SK-N-SH treated with all-trans-retinoic acid at 6 μM for 48 hours (cell line): ENCODE results near the gene CCNC.

Source experiments
- ATAC-seq: fragments of 200-7000 bp; cut with Tn5 transposase; 3 replicates; pipeline ENCODE4 v1.9.1; 2020; ENCODE audit warnings: mild to moderate bottlenecking, moderate library complexity
- ESRRG ChIP-seq: fragments of 250-450 bp; sonication (Bioruptor Pico); IDR thresholded peaks from 2 replicates; pipeline ENCODE4 v1.6.1; 2021; ENCODE audit warnings: mild to moderate bottlenecking
- GLIS3 ChIP-seq: fragments of 250-450 bp; sonication (Bioruptor Pico); IDR thresholded peaks from 2 replicates; pipeline ENCODE4 v1.5.0; 2020; ENCODE audit warnings: mild to moderate bottlenecking, moderate library complexity
- ISL1 ChIP-seq: fragments of 250-450 bp; sonication (Bioruptor Pico); IDR thresholded peaks from 2 replicates; pipeline ENCODE4 v2.1.2; 2022; ENCODE audit warnings: mild to moderate bottlenecking, moderate library complexity
- OSR1 ChIP-seq: fragments of 250-450 bp; sonication (Bioruptor Pico); IDR thresholded peaks from 2 replicates; pipeline ENCODE4 v1.8.0; 2022; ENCODE audit warnings: moderate library complexity, mild to moderate bottlenecking, inconsistent platforms
- PPARA ChIP-seq: fragments of 250-450 bp; sonication (Bioruptor Pico); IDR thresholded peaks from 2 replicates; pipeline ENCODE4 v1.5.0; 2020; ENCODE audit warnings: mild to moderate bottlenecking, borderline replicate concordance
- RARB ChIP-seq: fragments of 250-450 bp; sonication (Bioruptor Pico); IDR thresholded peaks from 2 replicates; pipeline ENCODE4 v1.8.0; 2021; ENCODE audit warnings: mild to moderate bottlenecking, moderate library complexity
- SNAI2 ChIP-seq: fragments of 250-450 bp; sonication (Bioruptor Pico); IDR thresholded peaks from 2 replicates; pipeline ENCODE4 v1.5.0; 2020; ENCODE audit warnings: mild to moderate bottlenecking, moderate library complexity
- TCF4 ChIP-seq: fragments of 250-450 bp; sonication (Bioruptor Pico); IDR thresholded peaks from 2 replicates; pipeline ENCODE4 v1.8.0; 2021; ENCODE audit warnings: mild to moderate bottlenecking, moderate library complexity, borderline replicate concordance
- TOX ChIP-seq: fragments of 250-450 bp; sonication (Bioruptor Pico); IDR thresholded peaks from 2 replicates; pipeline ENCODE4 v1.8.0; 2021; ENCODE audit warnings: mild to moderate bottlenecking, moderate library complexity, borderline replicate concordance
- ZC3H10 ChIP-seq: fragments of 250-450 bp; sonication (Bioruptor Pico); IDR thresholded peaks from 2 replicates; pipeline ENCODE4 v1.5.1; 2021; ENCODE audit warnings: mild to moderate bottlenecking, moderate library complexity
- ZFP3 ChIP-seq: fragments of 250-450 bp; sonication (Bioruptor Pico); IDR thresholded peaks from 2 replicates; pipeline ENCODE4 v1.5.0; 2020; ENCODE audit warnings: mild to moderate bottlenecking, moderate library complexity
- ZFP30 ChIP-seq: fragments of 450-650 bp; formaldehyde crosslinking; IDR thresholded peaks from 2 replicates; pipeline ENCODE4 v1.5.0; 2022; ENCODE audit warnings: mild to moderate bottlenecking, moderate library complexity
- ZNF565 ChIP-seq: fragments of 450-650 bp; formaldehyde crosslinking; conservative IDR thresholded peaks from 2 replicates; pipeline ENCODE4 v1.5.0; 2020; ENCODE audit warnings: low read depth, mild to moderate bottlenecking, moderate library complexity
- ZNF8 ChIP-seq: fragments of 450-650 bp; formaldehyde crosslinking; IDR thresholded peaks from 2 replicates; pipeline ENCODE4 v1.5.0; 2020; ENCODE audit warnings: mild to moderate bottlenecking, moderate library complexity
- TF ChIP-seq, protein P1 (sequence below): fragments of 250-450 bp; sonication (Bioruptor Pico); IDR thresholded peaks from 2 replicates; pipeline ENCODE4 v1.8.0; 2020; ENCODE audit warnings: mild to moderate bottlenecking, moderate library complexity, borderline replicate concordance
- TF ChIP-seq, protein P2 (sequence below): fragments of 250-450 bp; sonication (Bioruptor Pico); IDR thresholded peaks from 2 replicates; pipeline ENCODE4 v1.5.1; 2021; ENCODE audit warnings: mild to moderate bottlenecking, moderate library complexity
- TF ChIP-seq, protein P3 (sequence below): fragments of 250-450 bp; sonication (Bioruptor Pico); IDR thresholded peaks from 2 replicates; pipeline ENCODE4 v1.5.1; 2020; ENCODE audit warnings: low read depth, mild to moderate bottlenecking, moderate library complexity
- TF ChIP-seq, protein P4 (sequence below): fragments of 250-450 bp; sonication (Bioruptor Pico); IDR thresholded peaks from 2 replicates; pipeline ENCODE4 v1.5.0; 2020; ENCODE audit warnings: mild to moderate bottlenecking, moderate library complexity
- TF ChIP-seq, protein P5 (sequence below): fragments of 250-450 bp; sonication (Bioruptor Pico); IDR thresholded peaks from 2 replicates; pipeline ENCODE4 v1.8.0; 2021; ENCODE audit warnings: low read depth, mild to moderate bottlenecking, moderate library complexity, borderline replicate concordance

Gene CCNC

DNA sequence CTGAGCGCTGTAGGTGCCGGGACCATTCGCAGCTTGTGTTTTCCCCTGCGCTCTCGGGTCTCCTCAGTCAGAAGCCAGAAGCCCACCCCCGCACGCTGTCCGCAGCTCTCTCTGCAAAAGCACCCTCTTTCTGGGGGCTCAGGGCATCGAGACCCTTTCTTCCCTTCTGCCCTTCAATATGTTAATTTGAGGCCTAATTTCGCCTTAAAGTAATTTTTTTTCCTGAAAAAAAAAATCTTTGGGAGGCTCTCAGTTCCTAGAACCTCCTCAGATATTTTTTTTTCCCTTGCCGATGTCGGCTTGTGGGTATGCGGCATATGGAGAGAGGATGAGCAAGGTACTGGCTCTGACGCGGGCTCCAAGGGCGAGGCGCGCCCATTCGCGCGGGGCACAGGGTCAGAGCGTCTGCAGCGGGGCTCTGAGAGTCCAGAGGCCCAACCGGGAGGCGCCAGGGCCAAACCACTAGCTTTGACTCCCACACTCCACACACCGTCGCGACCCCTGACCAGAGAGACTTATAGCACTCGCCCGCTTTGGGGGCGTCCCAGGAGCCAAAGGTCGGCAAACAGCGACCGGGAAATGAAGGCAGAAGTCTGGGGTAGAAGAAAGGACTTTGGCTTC lies 39.1 kb upstream of the CCNC start:
- no peak for ATAC-seq
- TF ChIP-seq, protein P1, sequence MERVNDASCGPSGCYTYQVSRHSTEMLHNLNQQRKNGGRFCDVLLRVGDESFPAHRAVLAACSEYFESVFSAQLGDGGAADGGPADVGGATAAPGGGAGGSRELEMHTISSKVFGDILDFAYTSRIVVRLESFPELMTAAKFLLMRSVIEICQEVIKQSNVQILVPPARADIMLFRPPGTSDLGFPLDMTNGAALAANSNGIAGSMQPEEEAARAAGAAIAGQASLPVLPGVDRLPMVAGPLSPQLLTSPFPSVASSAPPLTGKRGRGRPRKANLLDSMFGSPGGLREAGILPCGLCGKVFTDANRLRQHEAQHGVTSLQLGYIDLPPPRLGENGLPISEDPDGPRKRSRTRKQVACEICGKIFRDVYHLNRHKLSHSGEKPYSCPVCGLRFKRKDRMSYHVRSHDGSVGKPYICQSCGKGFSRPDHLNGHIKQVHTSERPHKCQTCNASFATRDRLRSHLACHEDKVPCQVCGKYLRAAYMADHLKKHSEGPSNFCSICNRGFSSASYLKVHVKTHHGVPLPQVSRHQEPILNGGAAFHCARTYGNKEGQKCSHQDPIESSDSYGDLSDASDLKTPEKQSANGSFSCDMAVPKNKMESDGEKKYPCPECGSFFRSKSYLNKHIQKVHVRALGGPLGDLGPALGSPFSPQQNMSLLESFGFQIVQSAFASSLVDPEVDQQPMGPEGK (CRISPR knock-in tag) = no peak
- no peak for TF ChIP-seq ESRRG (CRISPR knock-in tag)
- TF ChIP-seq GLIS3 = no peak
- no peak for TF ChIP-seq SNAI2 (CRISPR knock-in tag)
- no peak for TF ChIP-seq TCF4 (CRISPR knock-in tag)
- TF ChIP-seq, protein P2, sequence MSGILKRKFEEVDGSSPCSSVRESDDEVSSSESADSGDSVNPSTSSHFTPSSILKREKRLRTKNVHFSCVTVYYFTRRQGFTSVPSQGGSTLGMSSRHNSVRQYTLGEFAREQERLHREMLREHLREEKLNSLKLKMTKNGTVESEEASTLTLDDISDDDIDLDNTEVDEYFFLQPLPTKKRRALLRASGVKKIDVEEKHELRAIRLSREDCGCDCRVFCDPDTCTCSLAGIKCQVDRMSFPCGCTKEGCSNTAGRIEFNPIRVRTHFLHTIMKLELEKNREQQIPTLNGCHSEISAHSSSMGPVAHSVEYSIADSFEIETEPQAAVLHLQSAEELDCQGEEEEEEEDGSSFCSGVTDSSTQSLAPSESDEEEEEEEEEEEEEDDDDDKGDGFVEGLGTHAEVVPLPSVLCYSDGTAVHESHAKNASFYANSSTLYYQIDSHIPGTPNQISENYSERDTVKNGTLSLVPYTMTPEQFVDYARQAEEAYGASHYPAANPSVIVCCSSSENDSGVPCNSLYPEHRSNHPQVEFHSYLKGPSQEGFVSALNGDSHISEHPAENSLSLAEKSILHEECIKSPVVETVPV (CRISPR knock-in tag) = no peak
- TF ChIP-seq ZNF8 (CRISPR knock-in tag) = no peak
- TF ChIP-seq ISL1 (CRISPR knock-in tag) = no peak
- no peak for TF ChIP-seq TOX (CRISPR knock-in tag)
- TF ChIP-seq OSR1 (CRISPR knock-in tag) = no peak
- TF ChIP-seq, protein P3, sequence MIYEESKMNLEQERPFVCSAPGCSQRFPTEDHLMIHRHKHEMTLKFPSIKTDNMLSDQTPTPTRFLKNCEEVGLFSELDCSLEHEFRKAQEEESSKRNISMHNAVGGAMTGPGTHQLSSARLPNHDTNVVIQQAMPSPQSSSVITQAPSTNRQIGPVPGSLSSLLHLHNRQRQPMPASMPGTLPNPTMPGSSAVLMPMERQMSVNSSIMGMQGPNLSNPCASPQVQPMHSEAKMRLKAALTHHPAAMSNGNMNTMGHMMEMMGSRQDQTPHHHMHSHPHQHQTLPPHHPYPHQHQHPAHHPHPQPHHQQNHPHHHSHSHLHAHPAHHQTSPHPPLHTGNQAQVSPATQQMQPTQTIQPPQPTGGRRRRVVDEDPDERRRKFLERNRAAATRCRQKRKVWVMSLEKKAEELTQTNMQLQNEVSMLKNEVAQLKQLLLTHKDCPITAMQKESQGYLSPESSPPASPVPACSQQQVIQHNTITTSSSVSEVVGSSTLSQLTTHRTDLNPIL (CRISPR knock-in tag) = no peak
- TF ChIP-seq ZFP3 (CRISPR knock-in tag) = no peak
- no peak for TF ChIP-seq ZFP30 (CRISPR knock-in tag)
- TF ChIP-seq RARB (CRISPR knock-in tag) = no peak

DNA sequence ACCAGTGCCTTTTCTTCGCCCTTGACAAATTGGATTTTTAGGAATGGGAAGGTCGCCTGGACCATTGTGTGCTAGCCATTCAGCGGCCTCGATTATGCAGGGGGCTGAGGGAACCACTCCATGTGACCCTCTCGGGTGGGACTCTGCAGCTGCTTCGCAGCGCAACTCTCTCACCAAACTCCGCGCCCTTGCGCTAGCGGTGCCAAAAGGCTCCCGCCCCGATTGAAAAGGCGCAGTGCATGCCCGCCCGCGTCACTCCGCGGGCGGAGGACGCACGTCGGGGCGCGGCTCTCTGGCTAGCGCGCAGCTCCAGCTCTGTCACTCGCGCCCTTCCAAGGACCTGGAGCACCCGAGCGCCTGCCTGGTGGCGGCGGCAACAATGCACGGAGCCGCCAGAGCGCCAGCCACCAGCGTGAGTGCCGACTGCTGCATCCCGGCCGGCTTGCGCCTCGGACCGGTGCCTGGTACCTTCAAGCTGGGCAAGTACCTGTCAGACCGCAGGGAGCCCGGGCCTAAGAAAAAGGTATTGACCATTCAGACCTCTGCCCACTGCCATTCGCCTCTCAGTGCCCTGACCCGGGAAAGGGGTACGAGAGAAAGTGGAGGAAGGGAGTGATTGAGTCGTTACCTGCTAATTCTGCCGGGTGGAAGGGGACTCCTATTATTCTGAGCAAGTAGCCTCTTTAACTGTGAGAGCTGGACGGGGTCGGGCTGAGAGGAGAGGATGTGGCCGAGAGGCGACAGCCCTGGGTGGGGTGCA lies 38.4 kb upstream of the CCNC start, which contains the start of gene PRDM13:
TSS of gene PRDM13 (plus strand) at position 178 of the 760 bp plus-strand sequence. CDS start at position 380, 202 bp downstream.
- ATAC-seq = no peak
- TF ChIP-seq, protein P2 (CRISPR knock-in tag) = no peak
- TF ChIP-seq ZFP30 (CRISPR knock-in tag) (no peak), ZNF565 (CRISPR knock-in tag) (no peak), OSR1 (CRISPR knock-in tag) (no peak), PPARA (CRISPR knock-in tag) (no peak), ZC3H10 (CRISPR knock-in tag) (no peak), ESRRG (CRISPR knock-in tag) (no peak), ISL1 (CRISPR knock-in tag) (no peak), SNAI2 (CRISPR knock-in tag) (no peak), GLIS3 (no peak), TCF4 (CRISPR knock-in tag) (no peak)
- TF ChIP-seq, protein P4, sequence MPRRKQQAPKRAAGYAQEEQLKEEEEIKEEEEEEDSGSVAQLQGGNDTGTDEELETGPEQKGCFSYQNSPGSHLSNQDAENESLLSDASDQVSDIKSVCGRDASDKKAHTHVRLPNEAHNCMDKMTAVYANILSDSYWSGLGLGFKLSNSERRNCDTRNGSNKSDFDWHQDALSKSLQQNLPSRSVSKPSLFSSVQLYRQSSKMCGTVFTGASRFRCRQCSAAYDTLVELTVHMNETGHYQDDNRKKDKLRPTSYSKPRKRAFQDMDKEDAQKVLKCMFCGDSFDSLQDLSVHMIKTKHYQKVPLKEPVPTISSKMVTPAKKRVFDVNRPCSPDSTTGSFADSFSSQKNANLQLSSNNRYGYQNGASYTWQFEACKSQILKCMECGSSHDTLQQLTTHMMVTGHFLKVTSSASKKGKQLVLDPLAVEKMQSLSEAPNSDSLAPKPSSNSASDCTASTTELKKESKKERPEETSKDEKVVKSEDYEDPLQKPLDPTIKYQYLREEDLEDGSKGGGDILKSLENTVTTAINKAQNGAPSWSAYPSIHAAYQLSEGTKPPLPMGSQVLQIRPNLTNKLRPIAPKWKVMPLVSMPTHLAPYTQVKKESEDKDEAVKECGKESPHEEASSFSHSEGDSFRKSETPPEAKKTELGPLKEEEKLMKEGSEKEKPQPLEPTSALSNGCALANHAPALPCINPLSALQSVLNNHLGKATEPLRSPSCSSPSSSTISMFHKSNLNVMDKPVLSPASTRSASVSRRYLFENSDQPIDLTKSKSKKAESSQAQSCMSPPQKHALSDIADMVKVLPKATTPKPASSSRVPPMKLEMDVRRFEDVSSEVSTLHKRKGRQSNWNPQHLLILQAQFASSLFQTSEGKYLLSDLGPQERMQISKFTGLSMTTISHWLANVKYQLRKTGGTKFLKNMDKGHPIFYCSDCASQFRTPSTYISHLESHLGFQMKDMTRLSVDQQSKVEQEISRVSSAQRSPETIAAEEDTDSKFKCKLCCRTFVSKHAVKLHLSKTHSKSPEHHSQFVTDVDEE (CRISPR knock-in tag) = no peak
- TF ChIP-seq, protein P5, sequence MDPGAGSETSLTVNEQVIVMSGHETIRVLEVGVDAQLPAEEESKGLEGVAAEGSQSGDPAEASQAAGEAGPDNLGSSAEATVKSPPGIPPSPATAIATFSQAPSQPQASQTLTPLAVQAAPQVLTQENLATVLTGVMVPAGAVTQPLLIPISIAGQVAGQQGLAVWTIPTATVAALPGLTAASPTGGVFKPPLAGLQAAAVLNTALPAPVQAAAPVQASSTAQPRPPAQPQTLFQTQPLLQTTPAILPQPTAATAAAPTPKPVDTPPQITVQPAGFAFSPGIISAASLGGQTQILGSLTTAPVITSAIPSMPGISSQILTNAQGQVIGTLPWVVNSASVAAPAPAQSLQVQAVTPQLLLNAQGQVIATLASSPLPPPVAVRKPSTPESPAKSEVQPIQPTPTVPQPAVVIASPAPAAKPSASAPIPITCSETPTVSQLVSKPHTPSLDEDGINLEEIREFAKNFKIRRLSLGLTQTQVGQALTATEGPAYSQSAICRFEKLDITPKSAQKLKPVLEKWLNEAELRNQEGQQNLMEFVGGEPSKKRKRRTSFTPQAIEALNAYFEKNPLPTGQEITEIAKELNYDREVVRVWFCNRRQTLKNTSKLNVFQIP (CRISPR knock-in tag) = no peak
